GM19328 (cell line): ENCODE measurements around the gene PLSCR5.

ENCODE experiments used
- ATAC-seq: cut with Tn5 transposase; IDR thresholded peaks from one replicate; pipeline ENCODE4 v1.9.1; 2021; ENCODE audit warnings: mild to moderate bottlenecking, moderate library complexity; ENCODE audit not compliant: unreplicated experiment

The PLSCR5 gene

GRCh38 chr3:146605106-146605505, at the start of gene PLSCR5:
PLSCR5 (minus strand) TSS chr3:146605346; CDS start chr3:146605212, 134 bp downstream.
- no peak for ATAC-seq

- ATAC-seq: no peak
These were observed 48.8 kb upstream of the PLSCR5 start for GRCh38 chr3:146653978-146654377.

GRCh38 chr3:146650691-146651442, 45.7 kb upstream of the PLSCR5 start:
- ATAC-seq: no peak

GRCh38 chr3:146646261-146646660, 41.1 kb upstream of the PLSCR5 start:
- no peak for ATAC-seq

- ATAC-seq: peak; percentile 78
These were observed 36.1 kb upstream of the PLSCR5 start for GRCh38 chr3:146640955-146641867.

GRCh38 chr3:146640361-146640760, 35.2 kb upstream of the PLSCR5 start:
- no peak for ATAC-seq

GRCh38 chr3:146638718-146639117, 33.6 kb upstream of the PLSCR5 start:
- ATAC-seq: no peak

GRCh38 chr3:146637871-146638270, 32.7 kb upstream of the PLSCR5 start:
- ATAC-seq: no peak

GRCh38 chr3:146636881-146637280, 31.7 kb upstream of the PLSCR5 start:
- ATAC-seq: no peak

- ATAC-seq: no peak
These were observed 29.2 kb upstream of the PLSCR5 start for GRCh38 chr3:146634346-146634745.

GRCh38 chr3:146628671-146629070, 23.5 kb upstream of the PLSCR5 start:
- no peak for ATAC-seq

GRCh38 chr3:146626403-146627122, 21.4 kb upstream of the PLSCR5 start:
- no peak for ATAC-seq

GRCh38 chr3:146625186-146625775, 20.1 kb upstream of the PLSCR5 start:
- peak; percentile 70 for ATAC-seq

- ATAC-seq: no peak
These were observed 16.6 kb upstream of the PLSCR5 start for GRCh38 chr3:146621723-146622122.

- ATAC-seq: no peak
These were observed 6.9 kb upstream of the PLSCR5 start for GRCh38 chr3:146612015-146612414.

GRCh38 chr3:146611096-146611495, 6.0 kb upstream of the PLSCR5 start:
- no peak for ATAC-seq

GRCh38 chr3:146598535-146598934, 6.6 kb downstream of the PLSCR5 start:
- ATAC-seq: no peak

GRCh38 chr3:146594843-146595482, 10.2 kb downstream of the PLSCR5 start:
- no peak for ATAC-seq

GRCh38 chr3:146593776-146594175, 11.4 kb downstream of the PLSCR5 start:
- ATAC-seq: no peak

- ATAC-seq: no peak
These were observed 14.6 kb downstream of the PLSCR5 start for GRCh38 chr3:146590521-146590920.
